Measurements from ENCODE around the gene RAB11FIP3.

DNA sequence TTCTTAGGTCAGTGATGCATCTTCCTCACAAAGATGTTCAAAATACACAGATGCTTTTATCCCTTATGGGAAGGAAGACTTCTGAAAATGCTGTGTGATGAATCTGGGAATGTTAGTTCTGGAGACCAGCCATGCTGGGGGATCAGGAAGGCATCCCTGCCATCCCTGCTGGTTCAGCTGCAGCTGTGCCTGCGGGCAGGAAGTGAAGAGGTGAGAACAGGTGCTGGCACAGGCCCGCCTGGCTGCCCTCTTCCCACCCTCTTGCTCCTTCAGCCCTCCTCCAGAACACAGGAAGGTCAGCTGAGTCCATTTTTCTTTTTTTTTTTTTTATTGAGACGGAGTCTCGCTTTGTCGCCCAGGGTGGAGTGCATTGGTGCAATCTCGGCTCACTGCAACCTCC is 15.2 kb downstream of the RAB11FIP3 start:
- TF ChIP-seq EZH2phosphoT487 (IDR thresholded peaks at IDR 0.05; ENCODE audit: borderline replicate concordance, low read length): no peak
- no peak for TF ChIP-seq CTCF (conservative IDR thresholded peaks at IDR 0.05; ENCODE audit: low read depth, low read length)
- no peak for TF ChIP-seq EZH2 (IDR thresholded peaks at IDR 0.05; ENCODE audit: low read length, unreplicated experiment)
